NCI-H146 (cell line): ENCODE results near the gene PPP4R3A.
A peak's percentile ranks its signal among the peaks of the same experiment; 100 is the strongest.
"Not testable (repeated sequence)": the region's sequence is repeated elsewhere in the genome, so short reads cannot be mapped to it uniquely, and the experiment has no call there.

Experiments used
- DNase-seq: peaks from one replicate; lab custom pipeline; 2025; lab: John Stamatoyannopoulos, UW

PPP4R3A gene

GRCh38 chr14:91510171-91511042 lies at the start of gene PPP4R3A:
PPP4R3A (minus strand) TSS chr14:91510310; CDS start chr14:91509647, 663 bp downstream.
- DNase-seq, result peak; percentile 92

- DNase-seq, result no peak
Observed at GRCh38 chr14:91555531-91555930, 45.4 kb upstream of the PPP4R3A start.

- DNase-seq, result no peak
Observed at GRCh38 chr14:91554535-91555332, 44.6 kb upstream of the PPP4R3A start.

GRCh38 chr14:91548108-91548507 lies 38.0 kb upstream of the PPP4R3A start:
- no peak for DNase-seq

- DNase-seq, result no peak
Observed at GRCh38 chr14:91545946-91546716, 36.0 kb upstream of the PPP4R3A start.

GRCh38 chr14:91545204-91545603 lies 35.1 kb upstream of the PPP4R3A start:
- no peak for DNase-seq

GRCh38 chr14:91536327-91536726 lies 26.2 kb upstream of the PPP4R3A start:
- no peak for DNase-seq

- DNase-seq, result not testable (repeated sequence)
Observed at GRCh38 chr14:91534059-91534458, 23.9 kb upstream of the PPP4R3A start.

- no peak for DNase-seq
Observed at GRCh38 chr14:91533623-91534022, 23.5 kb upstream of the PPP4R3A start.

GRCh38 chr14:91523972-91524371 lies 13.9 kb upstream of the PPP4R3A start:
- no peak for DNase-seq

GRCh38 chr14:91521061-91521640 lies 11.0 kb upstream of the PPP4R3A start:
- no peak for DNase-seq

- DNase-seq, result no peak
Observed at GRCh38 chr14:91520138-91520537, 10.0 kb upstream of the PPP4R3A start.

GRCh38 chr14:91519239-91520036 lies 9.3 kb upstream of the PPP4R3A start:
- DNase-seq, result no peak

- no peak for DNase-seq
Observed at GRCh38 chr14:91516663-91517388, 6.7 kb upstream of the PPP4R3A start.

- DNase-seq, result no peak
Observed at GRCh38 chr14:91515979-91516378, 5.9 kb upstream of the PPP4R3A start.

- DNase-seq, result no peak
Observed at GRCh38 chr14:91511043-91511383, 903 bp upstream of the PPP4R3A start.

- DNase-seq, result peak; percentile 53
Observed at GRCh38 chr14:91509878-91510170, 286 bp downstream of the PPP4R3A start.

GRCh38 chr14:91509083-91509877 lies 830 bp downstream of the PPP4R3A start:
- DNase-seq, result peak; percentile 15

- DNase-seq, result no peak
Observed at GRCh38 chr14:91508105-91508504, 2.0 kb downstream of the PPP4R3A start.

- no peak for DNase-seq
Observed at GRCh38 chr14:91506226-91506625, 3.9 kb downstream of the PPP4R3A start.
